GM18511 (cell line): ENCODE measurements around the gene DISP1.
A peak's percentile ranks its signal among the peaks of the same experiment; 100 is the strongest.

Experiments used
- ATAC-seq: cut with Tn5 transposase; IDR thresholded peaks from one replicate; pipeline ENCODE4 v1.9.1; 2021; ENCODE audit warnings: mild to moderate bottlenecking, moderate library complexity; ENCODE audit not compliant: unreplicated experiment

DISP1 gene, protein sequence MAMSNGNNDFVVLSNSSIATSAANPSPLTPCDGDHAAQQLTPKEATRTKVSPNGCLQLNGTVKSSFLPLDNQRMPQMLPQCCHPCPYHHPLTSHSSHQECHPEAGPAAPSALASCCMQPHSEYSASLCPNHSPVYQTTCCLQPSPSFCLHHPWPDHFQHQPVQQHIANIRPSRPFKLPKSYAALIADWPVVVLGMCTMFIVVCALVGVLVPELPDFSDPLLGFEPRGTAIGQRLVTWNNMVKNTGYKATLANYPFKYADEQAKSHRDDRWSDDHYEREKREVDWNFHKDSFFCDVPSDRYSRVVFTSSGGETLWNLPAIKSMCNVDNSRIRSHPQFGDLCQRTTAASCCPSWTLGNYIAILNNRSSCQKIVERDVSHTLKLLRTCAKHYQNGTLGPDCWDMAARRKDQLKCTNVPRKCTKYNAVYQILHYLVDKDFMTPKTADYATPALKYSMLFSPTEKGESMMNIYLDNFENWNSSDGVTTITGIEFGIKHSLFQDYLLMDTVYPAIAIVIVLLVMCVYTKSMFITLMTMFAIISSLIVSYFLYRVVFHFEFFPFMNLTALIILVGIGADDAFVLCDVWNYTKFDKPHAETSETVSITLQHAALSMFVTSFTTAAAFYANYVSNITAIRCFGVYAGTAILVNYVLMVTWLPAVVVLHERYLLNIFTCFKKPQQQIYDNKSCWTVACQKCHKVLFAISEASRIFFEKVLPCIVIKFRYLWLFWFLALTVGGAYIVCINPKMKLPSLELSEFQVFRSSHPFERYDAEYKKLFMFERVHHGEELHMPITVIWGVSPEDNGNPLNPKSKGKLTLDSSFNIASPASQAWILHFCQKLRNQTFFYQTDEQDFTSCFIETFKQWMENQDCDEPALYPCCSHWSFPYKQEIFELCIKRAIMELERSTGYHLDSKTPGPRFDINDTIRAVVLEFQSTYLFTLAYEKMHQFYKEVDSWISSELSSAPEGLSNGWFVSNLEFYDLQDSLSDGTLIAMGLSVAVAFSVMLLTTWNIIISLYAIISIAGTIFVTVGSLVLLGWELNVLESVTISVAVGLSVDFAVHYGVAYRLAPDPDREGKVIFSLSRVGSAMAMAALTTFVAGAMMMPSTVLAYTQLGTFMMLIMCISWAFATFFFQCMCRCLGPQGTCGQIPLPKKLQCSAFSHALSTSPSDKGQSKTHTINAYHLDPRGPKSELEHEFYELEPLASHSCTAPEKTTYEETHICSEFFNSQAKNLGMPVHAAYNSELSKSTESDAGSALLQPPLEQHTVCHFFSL (N-terminal part only)

GRCh38 chr1:222814536-222815439 is at the start of gene DISP1:
DISP1 (plus strand) TSS chr1:222815039; CDS start chr1:222942824, 127,785 bp downstream.
- peak; percentile 92 for ATAC-seq

GRCh38 chr1:222767152-222767571 is 47.7 kb upstream of the DISP1 start:
- ATAC-seq, result no peak

DNA sequence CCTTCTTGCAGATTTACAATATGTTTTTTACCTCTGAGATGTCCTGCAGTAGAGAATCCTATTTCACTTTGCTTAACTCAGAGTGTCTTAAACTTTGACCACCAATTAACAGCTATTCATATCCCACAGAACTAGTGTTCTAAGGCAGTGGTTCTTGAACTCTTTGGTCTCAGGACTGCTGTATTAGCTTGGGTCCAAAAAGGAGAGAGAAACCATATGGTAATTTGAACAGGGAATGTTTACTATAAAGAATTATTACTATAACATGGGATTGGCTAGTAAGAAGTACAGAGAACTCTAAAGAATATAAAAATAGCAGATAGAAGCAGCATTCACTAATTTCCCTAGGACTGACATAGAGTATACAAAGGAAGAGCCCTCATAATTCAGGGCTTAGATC is 46.2 kb upstream of the DISP1 start:
- no peak for ATAC-seq

DNA sequence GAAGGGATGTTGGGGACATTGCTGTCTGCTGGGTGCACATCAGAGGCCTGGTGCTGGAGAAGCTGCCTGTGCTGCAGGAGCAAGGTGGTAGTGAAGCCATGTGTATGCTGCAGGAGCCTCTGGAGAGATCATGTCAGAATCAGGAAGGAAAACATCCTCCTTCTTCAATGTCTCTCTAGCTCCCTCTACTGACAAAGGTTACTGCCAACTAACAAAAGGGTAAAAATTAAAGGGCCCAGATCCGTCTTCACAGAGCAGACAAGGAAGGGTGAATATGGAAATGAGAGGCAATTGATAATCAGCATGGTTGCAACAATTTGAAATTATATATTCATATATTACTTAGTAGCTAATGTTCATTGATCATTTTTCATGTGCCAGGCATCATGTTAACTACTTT is 45.7 kb upstream of the DISP1 start:
- ATAC-seq, result no peak

- ATAC-seq, result no peak
Measured at GRCh38 chr1:222769971-222770620, 44.7 kb upstream of the DISP1 start.

DNA sequence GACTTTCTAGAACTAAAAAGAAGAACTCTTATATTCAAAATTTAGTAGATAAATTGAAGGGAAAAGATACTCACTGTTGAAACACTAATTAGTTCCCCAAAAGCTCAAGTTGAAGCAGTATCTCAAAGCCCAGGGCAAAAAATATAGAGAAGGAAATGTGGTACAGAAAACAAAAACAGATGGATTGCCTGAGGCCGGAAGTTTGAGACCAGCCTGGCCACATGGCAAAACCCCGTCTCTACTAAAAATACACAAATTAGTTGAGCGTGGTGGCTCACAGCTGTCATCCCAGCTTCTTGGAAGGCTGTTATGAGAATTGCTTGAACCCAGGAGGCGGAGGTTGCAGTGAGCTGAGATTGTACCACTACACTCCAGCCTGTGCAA is 41.9 kb upstream of the DISP1 start:
- peak; percentile 93 for ATAC-seq

GRCh38 chr1:222777463-222777862 is 37.4 kb upstream of the DISP1 start:
- ATAC-seq, result no peak

DNA sequence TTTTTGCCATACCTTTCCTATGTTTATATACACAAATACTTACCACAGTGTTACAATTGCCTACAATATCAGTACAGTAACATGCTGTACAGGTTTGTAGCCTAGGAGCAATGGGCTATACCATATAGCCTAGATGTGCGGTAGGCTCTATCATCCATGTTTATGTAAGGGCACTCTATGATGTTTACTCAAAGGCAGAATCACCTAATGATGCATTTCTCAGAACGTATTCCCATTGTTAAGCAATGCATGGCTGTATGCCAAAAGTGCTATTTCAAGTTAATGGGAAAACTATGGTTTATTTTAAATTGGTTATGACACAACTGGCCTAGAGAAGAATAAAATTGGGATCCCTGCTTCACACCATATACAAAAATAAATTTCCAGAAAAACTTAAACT is 36.9 kb upstream of the DISP1 start:
- ATAC-seq, result no peak

DNA sequence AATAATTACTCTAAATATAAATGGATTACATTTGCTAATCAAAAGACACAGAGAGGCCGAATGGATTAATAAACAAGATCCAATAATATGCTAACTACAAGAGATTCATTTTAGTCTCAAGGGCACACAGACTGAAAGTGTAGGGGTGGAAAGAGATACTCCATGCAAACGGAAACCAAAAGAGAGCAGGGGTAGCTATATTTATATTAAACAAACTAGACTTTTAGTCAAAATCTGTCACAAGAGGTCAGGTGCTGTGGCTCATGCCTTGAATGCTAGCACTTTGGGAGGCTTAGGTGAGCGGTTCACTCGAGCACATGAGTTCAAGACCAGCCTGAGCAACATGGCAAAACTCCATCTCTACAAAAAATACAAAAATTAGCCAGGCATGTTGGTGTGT is 33.6 kb upstream of the DISP1 start:
- ATAC-seq, result peak; percentile 64

DNA sequence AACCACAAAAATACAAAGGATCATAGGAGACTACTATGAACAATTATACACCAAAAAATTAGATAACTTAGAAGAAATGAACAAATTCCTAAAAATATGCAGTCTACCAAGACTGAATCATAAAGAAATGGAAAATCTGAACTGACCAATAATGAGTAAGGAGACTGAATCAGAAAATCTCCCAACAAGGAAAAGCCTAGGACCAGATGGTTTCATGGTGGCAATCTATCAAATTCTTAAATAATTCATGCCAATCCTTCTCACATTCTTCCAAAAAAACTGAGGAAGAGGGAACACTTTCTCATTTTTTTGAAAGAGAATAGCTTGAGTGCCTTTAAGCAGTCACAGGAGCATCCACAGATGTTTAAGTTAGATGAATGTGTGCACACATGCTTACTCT is 31.8 kb upstream of the DISP1 start:
- ATAC-seq, result no peak

DNA sequence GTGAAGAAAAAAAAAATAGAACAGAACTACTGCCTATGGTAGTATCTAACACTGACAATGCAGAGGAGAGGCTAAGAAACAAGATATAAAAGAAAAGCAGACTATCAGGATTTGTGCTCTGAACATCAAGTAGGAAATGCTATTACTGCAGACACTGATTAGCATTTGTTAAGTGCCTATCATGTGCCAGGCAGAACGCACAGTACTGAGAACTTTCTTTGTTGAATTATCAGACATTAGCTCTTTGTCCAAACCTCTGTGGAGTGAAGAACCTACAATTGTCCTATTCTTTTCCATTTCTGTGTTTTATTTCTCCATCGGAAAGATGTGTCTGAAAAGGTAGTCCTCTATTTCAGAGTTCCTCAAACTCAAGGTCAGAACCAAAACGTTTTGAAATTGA is 30.5 kb upstream of the DISP1 start:
- no peak for ATAC-seq

DNA sequence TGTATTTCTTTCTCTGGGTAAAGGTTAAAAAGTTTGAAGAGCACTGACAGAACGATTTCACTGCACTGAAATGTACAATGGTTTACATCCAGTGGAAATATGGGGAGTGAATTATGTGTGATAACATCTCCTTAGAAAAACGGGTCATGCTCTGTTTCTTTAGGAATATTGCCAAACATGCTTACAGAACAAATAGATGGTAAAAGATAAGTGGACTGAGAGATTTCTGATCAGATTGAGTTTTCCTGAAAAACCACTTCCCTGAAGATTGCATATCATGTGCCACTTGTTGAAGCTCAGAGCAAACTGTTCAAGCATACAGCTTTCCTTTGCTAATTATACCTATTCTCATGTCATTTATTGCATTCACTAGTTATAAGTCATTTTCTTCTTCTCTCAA is 29.9 kb upstream of the DISP1 start:
- no peak for ATAC-seq

DNA sequence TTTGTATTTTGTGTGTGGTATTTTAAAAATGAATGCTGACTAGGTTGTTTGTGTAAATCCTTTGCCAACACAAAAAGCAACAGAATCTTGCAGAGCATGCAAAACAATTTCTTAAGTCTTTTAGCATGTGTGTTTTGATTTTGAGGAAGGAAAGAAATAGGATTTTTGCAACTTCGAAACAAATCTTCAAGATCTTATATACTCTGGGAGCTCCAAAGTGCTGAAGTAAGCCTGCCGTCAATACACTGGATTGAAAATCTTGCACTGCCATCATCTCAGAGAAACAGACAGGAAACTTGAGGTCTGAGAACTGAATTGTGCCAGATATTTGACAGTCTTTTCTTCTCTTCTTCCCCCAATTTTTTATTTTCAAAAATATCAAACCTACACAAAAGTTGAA is 29.3 kb upstream of the DISP1 start:
- no peak for ATAC-seq

- ATAC-seq, result no peak
Measured at GRCh38 chr1:222786121-222786520, 28.7 kb upstream of the DISP1 start.

GRCh38 chr1:222787729-222788128 is 27.1 kb upstream of the DISP1 start:
- ATAC-seq, result no peak

DNA sequence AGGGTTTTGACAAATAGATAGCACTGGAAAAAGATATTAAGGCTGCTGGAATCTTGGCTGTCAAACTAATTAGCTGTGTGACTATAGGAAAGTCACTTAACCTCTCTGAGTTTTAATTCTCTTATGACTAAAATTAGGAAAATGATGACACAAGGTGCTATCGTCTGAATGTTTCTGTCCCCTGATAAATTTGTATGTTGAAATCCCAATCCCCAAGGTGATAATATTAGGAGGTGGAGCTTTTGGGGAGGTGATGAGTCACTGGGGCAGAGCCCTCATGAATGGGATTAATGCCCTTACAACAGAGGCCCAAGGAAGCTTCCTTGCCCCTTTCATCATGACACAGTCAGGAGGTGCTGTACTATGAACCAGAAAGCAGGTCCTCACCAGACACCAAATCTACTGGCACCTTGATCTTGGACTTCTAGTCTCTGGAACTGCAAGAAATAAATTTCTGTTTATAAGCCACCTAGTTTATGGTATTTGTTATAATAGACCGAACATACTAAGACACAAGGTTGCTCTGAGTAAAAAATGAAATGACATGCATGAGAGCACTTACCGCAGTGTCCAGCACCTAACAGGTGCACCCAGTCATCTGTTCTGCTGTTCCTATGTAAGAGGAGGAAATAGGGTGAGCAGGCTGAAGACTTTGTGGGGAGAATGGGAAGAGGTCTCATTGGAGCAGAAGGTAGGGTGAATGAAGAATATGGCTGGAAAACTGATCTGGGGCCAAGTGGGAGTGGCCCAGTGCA is 26.3 kb upstream of the DISP1 start:
- ATAC-seq, result peak; percentile 76

DNA sequence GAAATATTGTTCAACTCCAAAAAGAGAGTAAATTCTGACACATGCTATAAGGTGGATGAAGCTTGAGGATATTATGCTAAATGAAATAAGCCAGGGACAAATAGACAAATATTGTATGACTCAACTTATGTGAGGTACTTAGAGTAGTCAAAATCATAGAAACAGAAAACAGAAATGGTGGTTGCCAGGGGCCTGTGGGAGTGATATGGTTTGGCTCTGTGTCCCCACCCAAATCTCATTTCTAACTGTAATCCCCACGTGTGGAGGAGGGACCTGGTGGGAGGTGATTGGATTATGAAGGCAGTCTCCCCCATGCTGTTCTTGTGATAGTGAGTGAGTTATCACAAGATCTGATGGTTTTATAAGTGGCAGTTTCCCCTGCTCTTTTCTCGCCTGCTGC is 24.7 kb upstream of the DISP1 start:
- ATAC-seq, result no peak

DNA sequence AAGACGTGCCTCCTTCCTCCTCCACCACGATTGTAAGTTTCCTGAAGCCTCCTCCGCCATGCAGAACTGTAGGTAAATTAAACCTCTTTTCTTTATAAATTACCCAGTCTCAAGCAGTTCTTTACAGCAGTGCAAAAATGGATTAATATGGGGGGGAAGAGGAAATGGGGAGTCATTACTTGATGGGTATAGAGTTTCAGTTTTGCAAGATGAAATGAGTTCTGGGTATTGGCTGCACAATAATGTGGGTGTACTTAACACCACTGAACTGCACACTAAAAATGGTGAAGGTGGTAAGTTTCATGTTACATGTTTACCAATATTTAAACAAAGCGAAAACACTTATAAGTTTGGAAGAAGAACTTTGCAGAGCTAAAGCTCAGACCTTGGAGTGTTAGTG is 24.3 kb upstream of the DISP1 start:
- ATAC-seq, result no peak
